ENCODE data around the gene POMT2.

GRCh38 chr14:77340389-77340788 lies 19.7 kb upstream of the POMT2 start:
- TF ChIP-seq CTCF (IDR thresholded peaks at IDR 0.05), result no peak
- TF ChIP-seq POLR2A (IDR thresholded peaks at IDR 0.05), result no peak
